Measurements from ENCODE around the gene KCNQ5.

DNA sequence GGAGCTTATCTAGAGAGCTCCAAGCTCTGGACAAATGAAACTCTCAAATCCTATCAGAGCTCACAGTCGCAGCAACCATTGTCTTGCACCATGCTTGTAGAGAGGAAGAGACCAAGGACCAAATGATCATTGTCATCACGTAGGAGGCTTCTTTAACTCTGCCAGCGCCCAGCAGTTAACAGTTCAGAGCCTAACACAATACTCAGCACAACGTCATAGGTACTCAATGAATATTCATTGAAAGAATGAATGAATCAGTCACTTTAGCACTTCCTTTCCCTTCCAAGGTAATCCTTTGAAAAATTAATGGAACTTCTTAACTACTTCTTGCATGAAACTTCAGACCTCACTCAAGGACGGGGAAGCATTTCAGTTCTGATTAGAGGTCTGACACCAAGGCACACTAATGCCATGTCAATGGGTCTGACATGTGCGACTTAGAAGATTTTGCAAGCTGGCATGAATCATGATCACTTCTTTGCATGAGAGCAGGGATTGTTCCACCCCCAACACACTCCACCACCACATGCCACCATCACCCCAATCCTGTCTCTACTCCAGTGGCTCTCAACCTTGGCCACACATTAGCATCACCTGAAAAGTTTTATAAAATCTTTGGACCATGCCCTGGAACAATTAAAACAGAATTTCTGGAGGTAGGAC, 558.3 kb downstream of the KCNQ5 start:
- TF ChIP-seq, protein P1, sequence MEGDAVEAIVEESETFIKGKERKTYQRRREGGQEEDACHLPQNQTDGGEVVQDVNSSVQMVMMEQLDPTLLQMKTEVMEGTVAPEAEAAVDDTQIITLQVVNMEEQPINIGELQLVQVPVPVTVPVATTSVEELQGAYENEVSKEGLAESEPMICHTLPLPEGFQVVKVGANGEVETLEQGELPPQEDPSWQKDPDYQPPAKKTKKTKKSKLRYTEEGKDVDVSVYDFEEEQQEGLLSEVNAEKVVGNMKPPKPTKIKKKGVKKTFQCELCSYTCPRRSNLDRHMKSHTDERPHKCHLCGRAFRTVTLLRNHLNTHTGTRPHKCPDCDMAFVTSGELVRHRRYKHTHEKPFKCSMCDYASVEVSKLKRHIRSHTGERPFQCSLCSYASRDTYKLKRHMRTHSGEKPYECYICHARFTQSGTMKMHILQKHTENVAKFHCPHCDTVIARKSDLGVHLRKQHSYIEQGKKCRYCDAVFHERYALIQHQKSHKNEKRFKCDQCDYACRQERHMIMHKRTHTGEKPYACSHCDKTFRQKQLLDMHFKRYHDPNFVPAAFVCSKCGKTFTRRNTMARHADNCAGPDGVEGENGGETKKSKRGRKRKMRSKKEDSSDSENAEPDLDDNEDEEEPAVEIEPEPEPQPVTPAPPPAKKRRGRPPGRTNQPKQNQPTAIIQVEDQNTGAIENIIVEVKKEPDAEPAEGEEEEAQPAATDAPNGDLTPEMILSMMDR (IDR thresholded peaks at IDR 0.05) = no peak
- TF ChIP-seq POLR2A (IDR thresholded peaks at IDR 0.05) = no peak

Measured in thyroid gland (tissue), 4 donors.